ENCODE results near the gene BCL2.

GRCh38 chr18:63148449-63149301, 170.9 kb downstream of the BCL2 start:
- TF ChIP-seq CTCF (IDR thresholded peaks at IDR 0.05) (no peak), POLR2AphosphoS5 (IDR thresholded peaks at IDR 0.05) (peak; percentile 22), POLR2A (IDR thresholded peaks at IDR 0.05) (no peak)

Data from prostate gland (tissue), 2 donors.